Measurements from ENCODE around the gene TAAR8. TPM values are rescaled to one million over a fixed set of nuclear protein-coding genes. Genes with fewer than 3 reads are reported as not detected.
"Not testable (repeated sequence)": the region's sequence is repeated elsewhere in the genome, so short reads cannot be mapped to it uniquely, and the experiment has no call there.

Gene TAAR8
- polyA plus RNA-seq, 1 of the 3 experiments (the other 2 are of a cell fraction): not detected

DNA sequence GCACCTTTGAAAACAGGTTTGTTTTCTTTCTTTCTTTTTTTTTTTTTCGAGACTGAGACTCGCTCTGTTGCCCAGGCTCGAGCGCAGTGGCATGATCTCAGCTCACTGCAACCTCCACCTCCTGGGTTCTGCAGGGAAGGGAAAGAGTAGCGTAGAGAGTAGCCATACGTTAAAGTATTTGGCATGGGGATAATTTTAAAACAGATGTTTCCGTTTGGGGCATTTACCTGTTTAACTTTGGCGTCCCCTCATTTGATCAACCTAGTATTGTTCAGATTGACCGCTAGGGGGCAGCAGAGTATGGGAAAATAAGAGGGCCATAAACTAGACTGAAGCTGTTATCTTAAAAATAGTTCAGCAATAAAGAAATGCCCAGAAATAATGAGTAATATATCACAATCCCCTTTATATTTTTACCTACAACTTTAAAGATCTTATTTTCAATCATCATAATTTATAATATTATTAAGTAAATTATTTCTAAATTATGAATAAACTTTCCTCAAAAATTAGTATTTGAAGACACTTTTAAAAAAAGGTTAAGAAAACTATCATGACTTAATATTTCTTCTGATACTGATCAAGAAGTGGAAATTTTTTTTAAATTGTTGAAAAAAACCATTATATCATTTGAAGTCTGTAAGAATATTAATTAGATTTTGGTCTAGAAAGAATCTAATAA lies 22.0 kb upstream of the TAAR8 start:
- TF ChIP-seq CTCF (IDR thresholded peaks at IDR 0.05): peak; percentile 88
- TF ChIP-seq RAD21 (IDR thresholded peaks at IDR 0.05; ENCODE audit: low read length): peak; percentile 76
- TF ChIP-seq CHD2 (IDR thresholded peaks at IDR 0.05; ENCODE audit: low read length, partially characterized antibody): no peak
- TF ChIP-seq SMC3 (IDR thresholded peaks at IDR 0.05; ENCODE audit: low read depth, low read length): peak; percentile 32; the same call in 1 of the 2 replicates
- Histone ChIP-seq H3K4me3 (ENCODE audit: low read depth in 2 of 2, low read length in 1 of 2) (peak overlapping the region in 1 of 2 experiments; percentile 54; a peak in 1 of 4 replicates), H3F3A (replicated peaks; ENCODE audit: insufficient read depth) (no peaks in the 10 kb centered on the region), H3K4me1 (ENCODE audit: control insufficient read depth in 1 of 2, insufficient read depth in 2 of 2, low read depth in 1 of 2, low read length in 1 of 2) (no peaks in the 10 kb centered on the region), H3K4me2 (peak overlapping the region; percentile 52; the same call in 1 of the 2 replicates), H3K27ac (ENCODE audit: low read depth in 2 of 2, low read length in 1 of 2) (no peak overlapping the region), H3K9me3 (no peaks in the 10 kb centered on the region), H3K9ac (no peak overlapping the region), H2AFZ (ENCODE audit: low read depth) (0 out of 2 replicates have a peak overlapping the region, but pooled peaks have one; percentile 11), H3K9me2 (no peaks in the 10 kb centered on the region), H3K36me3 (replicated peaks in 1 of 2; ENCODE audit: control insufficient read depth in 1 of 2, insufficient read depth in 2 of 2, low read length in 1 of 2) (no peaks in the 10 kb centered on the region), H3K27me3 (ENCODE audit: insufficient read depth) (peaks cover 22% of the 10 kb centered on the region; the same call in 1 of the 2 replicates), H3K79me2 (ENCODE audit: insufficient read depth) (no peaks in the 10 kb centered on the region), H4K20me1 (ENCODE audit: insufficient read depth) (no peaks in the 10 kb centered on the region)
- WGBS (ENCODE audit: low lambda C conversion rate): 20% methylated on average over 9 of the region's 9 CpGs
- ChIA-PET POLR2A (no interaction called here), CTCF (interaction anchor here (0.6 to 2.8 kb wide), 31 partner anchors 8 to 1039 kb away, joined by 3 to 33 read pairs (median 5); partner anchors contain the start of genes SLC18B1, STX7, TAAR6 and TAAR8)
- DNase-seq: peak; percentile 28

DNA sequence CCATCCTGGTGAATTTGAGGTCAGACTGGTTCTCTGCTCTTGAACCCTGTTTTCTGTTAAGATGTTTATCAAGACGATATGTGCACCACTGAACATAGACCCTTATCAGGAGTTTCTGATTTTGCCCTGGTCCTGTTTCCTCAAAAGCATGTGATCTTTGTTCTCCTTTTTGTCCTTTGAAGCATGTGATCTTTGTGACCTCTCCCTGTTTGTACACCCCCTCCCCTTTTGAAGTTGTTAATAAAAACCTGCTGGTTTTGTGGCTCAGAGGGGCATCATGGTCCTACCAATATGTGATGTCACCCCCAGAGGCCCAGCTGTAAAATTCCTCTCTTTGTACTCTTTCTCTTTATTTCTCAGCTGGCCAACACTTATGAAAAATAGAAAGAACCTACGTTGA lies 17.9 kb upstream of the TAAR8 start:
- POLR2A ChIA-PET; H3K79me2 ChIP-seq (ENCODE audit: insufficient read depth); H3K4me2 ChIP-seq; H3K36me3 ChIP-seq (replicated peaks in 1 of 2; ENCODE audit: control insufficient read depth in 1 of 2, insufficient read depth in 2 of 2, low read length in 1 of 2); H3K27ac ChIP-seq (ENCODE audit: low read depth in 2 of 2, low read length in 1 of 2); H4K20me1 ChIP-seq (ENCODE audit: insufficient read depth); H3K4me3 ChIP-seq (ENCODE audit: low read depth in 2 of 2, low read length in 1 of 2); DNase-seq; CTCF ChIA-PET; H3K9ac ChIP-seq; H2AFZ ChIP-seq (ENCODE audit: low read depth); H3K9me3 ChIP-seq; H3K4me1 ChIP-seq (ENCODE audit: control insufficient read depth in 1 of 2, insufficient read depth in 2 of 2, low read depth in 1 of 2, low read length in 1 of 2); H3K9me2 ChIP-seq; H3F3A ChIP-seq (replicated peaks; ENCODE audit: insufficient read depth): not testable (repeated sequence)
- H3K27me3 ChIP-seq (ENCODE audit: insufficient read depth): peaks cover 12% of the 10 kb centered on the region; the same call in 1 of the 2 replicates
- 14% methylated on average over 2 of the region's 2 CpGs for WGBS (ENCODE audit: low lambda C conversion rate)

DNA sequence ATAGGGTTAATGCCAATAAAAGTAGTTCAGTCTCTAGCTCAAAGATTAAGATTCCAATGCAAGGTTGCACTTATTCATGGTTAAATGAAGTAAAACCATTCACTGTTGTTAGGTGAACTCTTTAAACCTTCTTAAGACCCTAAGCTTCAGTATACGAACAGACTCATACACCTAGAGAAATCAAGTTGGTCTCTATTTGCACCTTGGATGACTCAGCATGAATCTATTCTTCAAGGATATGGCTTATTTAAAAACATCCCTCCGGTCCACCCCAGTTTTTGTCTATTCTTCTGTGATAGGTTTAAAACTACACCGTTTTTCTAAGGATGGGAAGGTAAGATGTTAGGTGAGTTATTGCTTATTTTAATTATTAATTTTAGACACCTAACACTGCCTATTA lies 15.3 kb upstream of the TAAR8 start:
- H3F3A ChIP-seq (replicated peaks; ENCODE audit: insufficient read depth): no peaks in the 10 kb centered on the region
- no peak overlapping the region for H2AFZ ChIP-seq (ENCODE audit: low read depth)
- no peaks in the 10 kb centered on the region for H4K20me1 ChIP-seq (ENCODE audit: insufficient read depth)
- no peaks in the 10 kb centered on the region for H3K36me3 ChIP-seq (replicated peaks in 1 of 2; ENCODE audit: control insufficient read depth in 1 of 2, insufficient read depth in 2 of 2, low read length in 1 of 2)
- H3K79me2 ChIP-seq (ENCODE audit: insufficient read depth): no peaks in the 10 kb centered on the region
- WGBS (ENCODE audit: low lambda C conversion rate): 4% methylated on average over 3 of the region's 3 CpGs
- H3K27me3 ChIP-seq (ENCODE audit: insufficient read depth): peaks cover 21% of the 10 kb centered on the region
- H3K9ac ChIP-seq: no peak overlapping the region
- ChIA-PET POLR2A (no interaction called here), CTCF (interaction anchor here (2.4 kb wide), 1 partner anchor 257 kb away, joined by 7 read pairs; no protein-coding TSS in a partner anchor)
- no peak for DNase-seq
- no peaks in the 10 kb centered on the region for H3K9me3 ChIP-seq
- H3K4me3 ChIP-seq (ENCODE audit: low read depth in 2 of 2, low read length in 1 of 2): no peak overlapping the region
- H3K9me2 ChIP-seq: no peaks in the 10 kb centered on the region
- no peak overlapping the region for H3K27ac ChIP-seq (ENCODE audit: low read depth in 2 of 2, low read length in 1 of 2)
- H3K4me1 ChIP-seq (ENCODE audit: control insufficient read depth in 1 of 2, insufficient read depth in 2 of 2, low read depth in 1 of 2, low read length in 1 of 2): no peaks in the 10 kb centered on the region
- no peak overlapping the region for H3K4me2 ChIP-seq
- TF ChIP-seq, protein P1, sequence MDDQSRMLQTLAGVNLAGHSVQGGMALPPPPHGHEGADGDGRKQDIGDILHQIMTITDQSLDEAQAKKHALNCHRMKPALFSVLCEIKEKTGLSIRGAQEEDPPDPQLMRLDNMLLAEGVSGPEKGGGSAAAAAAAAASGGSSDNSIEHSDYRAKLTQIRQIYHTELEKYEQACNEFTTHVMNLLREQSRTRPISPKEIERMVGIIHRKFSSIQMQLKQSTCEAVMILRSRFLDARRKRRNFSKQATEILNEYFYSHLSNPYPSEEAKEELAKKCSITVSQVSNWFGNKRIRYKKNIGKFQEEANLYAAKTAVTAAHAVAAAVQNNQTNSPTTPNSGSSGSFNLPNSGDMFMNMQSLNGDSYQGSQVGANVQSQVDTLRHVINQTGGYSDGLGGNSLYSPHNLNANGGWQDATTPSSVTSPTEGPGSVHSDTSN (IDR thresholded peaks at IDR 0.05): no peak
- TF ChIP-seq SIN3A (IDR thresholded peaks at IDR 0.05; ENCODE audit: borderline replicate concordance, low read depth, low read length) (no peak), GABPA (IDR thresholded peaks at IDR 0.05; ENCODE audit: low read depth) (no peak), GATA2 (CRISPR knock-in tag; IDR thresholded peaks at IDR 0.05) (no peak), USF1 (IDR thresholded peaks at IDR 0.05; ENCODE audit: borderline replicate concordance, low read depth) (no peak), JUND (IDR thresholded peaks at IDR 0.05) (no peak), ELF1 (IDR thresholded peaks at IDR 0.05) (no peak), POLR2AphosphoS5 (IDR thresholded peaks at IDR 0.05; ENCODE audit: low read depth, low read length) (no peak), MXI1 (IDR thresholded peaks at IDR 0.05; ENCODE audit: low read depth, low read length) (no peak), FOSL2 (IDR thresholded peaks at IDR 0.05; ENCODE audit: borderline replicate concordance, low read depth) (no peak)
- TF ChIP-seq, protein P2, sequence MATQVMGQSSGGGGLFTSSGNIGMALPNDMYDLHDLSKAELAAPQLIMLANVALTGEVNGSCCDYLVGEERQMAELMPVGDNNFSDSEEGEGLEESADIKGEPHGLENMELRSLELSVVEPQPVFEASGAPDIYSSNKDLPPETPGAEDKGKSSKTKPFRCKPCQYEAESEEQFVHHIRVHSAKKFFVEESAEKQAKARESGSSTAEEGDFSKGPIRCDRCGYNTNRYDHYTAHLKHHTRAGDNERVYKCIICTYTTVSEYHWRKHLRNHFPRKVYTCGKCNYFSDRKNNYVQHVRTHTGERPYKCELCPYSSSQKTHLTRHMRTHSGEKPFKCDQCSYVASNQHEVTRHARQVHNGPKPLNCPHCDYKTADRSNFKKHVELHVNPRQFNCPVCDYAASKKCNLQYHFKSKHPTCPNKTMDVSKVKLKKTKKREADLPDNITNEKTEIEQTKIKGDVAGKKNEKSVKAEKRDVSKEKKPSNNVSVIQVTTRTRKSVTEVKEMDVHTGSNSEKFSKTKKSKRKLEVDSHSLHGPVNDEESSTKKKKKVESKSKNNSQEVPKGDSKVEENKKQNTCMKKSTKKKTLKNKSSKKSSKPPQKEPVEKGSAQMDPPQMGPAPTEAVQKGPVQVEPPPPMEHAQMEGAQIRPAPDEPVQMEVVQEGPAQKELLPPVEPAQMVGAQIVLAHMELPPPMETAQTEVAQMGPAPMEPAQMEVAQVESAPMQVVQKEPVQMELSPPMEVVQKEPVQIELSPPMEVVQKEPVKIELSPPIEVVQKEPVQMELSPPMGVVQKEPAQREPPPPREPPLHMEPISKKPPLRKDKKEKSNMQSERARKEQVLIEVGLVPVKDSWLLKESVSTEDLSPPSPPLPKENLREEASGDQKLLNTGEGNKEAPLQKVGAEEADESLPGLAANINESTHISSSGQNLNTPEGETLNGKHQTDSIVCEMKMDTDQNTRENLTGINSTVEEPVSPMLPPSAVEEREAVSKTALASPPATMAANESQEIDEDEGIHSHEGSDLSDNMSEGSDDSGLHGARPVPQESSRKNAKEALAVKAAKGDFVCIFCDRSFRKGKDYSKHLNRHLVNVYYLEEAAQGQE (IDR thresholded peaks at IDR 0.05; ENCODE audit: low read depth, low read length): no peak

Data from SK-N-SH (cell line).